GM21619 (cell line): ENCODE measurements around the gene ADORA2B.

Source experiments
- ATAC-seq: cut with Tn5 transposase; IDR thresholded peaks from one replicate; pipeline ENCODE4 v1.9.1; 2021; ENCODE audit not compliant: unreplicated experiment

The ADORA2B gene

GRCh38 chr17:15952916-15953790, 8.2 kb downstream of the ADORA2B start:
- ATAC-seq, result no peak

- no peak for ATAC-seq
Observed at GRCh38 chr17:15954222-15954621, 9.3 kb downstream of the ADORA2B start.

GRCh38 chr17:15955793-15956541, 11.0 kb downstream of the ADORA2B start:
- ATAC-seq, result no peak

GRCh38 chr17:15957206-15957605, 12.3 kb downstream of the ADORA2B start:
- ATAC-seq, result no peak

- no peak for ATAC-seq
Observed at GRCh38 chr17:15957608-15958307, 12.8 kb downstream of the ADORA2B start.

- no peak for ATAC-seq
Observed at GRCh38 chr17:15958484-15958854, 13.5 kb downstream of the ADORA2B start.

GRCh38 chr17:15963670-15964110, 18.8 kb downstream of the ADORA2B start:
- no peak for ATAC-seq

GRCh38 chr17:15965528-15965927, 20.6 kb downstream of the ADORA2B start:
- ATAC-seq, result no peak

- ATAC-seq, result no peak
Observed at GRCh38 chr17:15966183-15966878, 21.4 kb downstream of the ADORA2B start.

- no peak for ATAC-seq
Observed at GRCh38 chr17:15966879-15967248, 21.9 kb downstream of the ADORA2B start.

- ATAC-seq, result no peak
Observed at GRCh38 chr17:15967706-15968399, 22.9 kb downstream of the ADORA2B start.

GRCh38 chr17:15969463-15969862, 24.5 kb downstream of the ADORA2B start:
- no peak for ATAC-seq

- no peak for ATAC-seq
Observed at GRCh38 chr17:15970500-15970899, 25.6 kb downstream of the ADORA2B start.

GRCh38 chr17:15971098-15971678, 26.3 kb downstream of the ADORA2B start:
- ATAC-seq, result no peak

GRCh38 chr17:15971882-15972281, 27.0 kb downstream of the ADORA2B start:
- ATAC-seq, result no peak

GRCh38 chr17:15972497-15972951, 27.6 kb downstream of the ADORA2B start:
- no peak for ATAC-seq

GRCh38 chr17:15973016-15973415, 28.1 kb downstream of the ADORA2B start:
- no peak for ATAC-seq

GRCh38 chr17:15973834-15974233, 28.9 kb downstream of the ADORA2B start:
- no peak for ATAC-seq

- ATAC-seq, result no peak
Observed at GRCh38 chr17:15977894-15978293, 33.0 kb downstream of the ADORA2B start.

- ATAC-seq, result no peak
Observed at GRCh38 chr17:15978606-15979005, 33.7 kb downstream of the ADORA2B start.
